ENCODE data around the gene APOBEC3H.

Gene APOBEC3H

GRCh38 chr22:39146256-39147101, 49.4 kb downstream of the APOBEC3H start:
- Histone ChIP-seq H3F3A (ENCODE audit: control insufficient read depth, insufficient read depth) (0 out of 2 replicates have a peak, but pooled peaks cover 8% of the 10 kb centered on the region), H3K36me3 (ENCODE audit: control insufficient read depth, low read length) (no peaks in the 10 kb centered on the region), H3K4me2 (ENCODE audit: low read length) (peak overlapping the region; percentile 91), H3K4me3 (ENCODE audit: low read length) (peak overlapping the region; percentile 84), H3K9me3 (ENCODE audit: control insufficient read depth, insufficient read depth, low read length) (no peaks in the 10 kb centered on the region), H3K9me2 (replicated peaks; ENCODE audit: control insufficient read depth, low read length) (no peaks in the 10 kb centered on the region), H3K79me2 (ENCODE audit: control insufficient read depth, low read length) (no peaks in the 10 kb centered on the region), H4K20me1 (ENCODE audit: control insufficient read depth, insufficient read depth, low read depth, low read length) (no peaks in the 10 kb centered on the region), H3K27ac (ENCODE audit: low read depth, low read length) (no peak overlapping the region), H3K27me3 (ENCODE audit: control insufficient read depth, low read length) (peaks cover 20% of the 10 kb centered on the region), H3K4me1 (ENCODE audit: control insufficient read depth, low read length) (peaks cover 42% of the 10 kb centered on the region)
- TF ChIP-seq CTCF (IDR thresholded peaks at IDR 0.05; ENCODE audit: low read depth, low read length, poor library complexity, severe bottlenecking), result no peak
- TF ChIP-seq EZH2phosphoT487 (IDR thresholded peaks at IDR 0.05; ENCODE audit: borderline replicate concordance, low read length), result no peak

GRCh38 chr22:39147335-39148025, 50.4 kb downstream of the APOBEC3H start:
- Histone ChIP-seq H3K36me3 (ENCODE audit: control insufficient read depth, low read length) (no peaks in the 10 kb centered on the region), H3K4me3 (ENCODE audit: low read length) (no peak overlapping the region), H3K27ac (ENCODE audit: low read depth, low read length) (no peak overlapping the region), H3K9me2 (replicated peaks; ENCODE audit: control insufficient read depth, low read length) (no peaks in the 10 kb centered on the region), H3K79me2 (ENCODE audit: control insufficient read depth, low read length) (no peaks in the 10 kb centered on the region), H4K20me1 (ENCODE audit: control insufficient read depth, insufficient read depth, low read depth, low read length) (no peaks in the 10 kb centered on the region), H3F3A (ENCODE audit: control insufficient read depth, insufficient read depth) (0 out of 2 replicates have a peak, but pooled peaks cover 8% of the 10 kb centered on the region), H3K9me3 (ENCODE audit: control insufficient read depth, insufficient read depth, low read length) (no peaks in the 10 kb centered on the region), H3K4me2 (ENCODE audit: low read length) (no peak overlapping the region), H3K4me1 (ENCODE audit: control insufficient read depth, low read length) (peaks cover 46% of the 10 kb centered on the region), H3K27me3 (ENCODE audit: control insufficient read depth, low read length) (peaks cover 20% of the 10 kb centered on the region)
- TF ChIP-seq EZH2phosphoT487 (IDR thresholded peaks at IDR 0.05; ENCODE audit: borderline replicate concordance, low read length) (no peak), CTCF (IDR thresholded peaks at IDR 0.05; ENCODE audit: low read depth, low read length, poor library complexity, severe bottlenecking) (no peak)

- no peaks in the 10 kb centered on the region for H3K79me2 ChIP-seq (ENCODE audit: control insufficient read depth, low read length)
- peak overlapping the region; percentile 50 for H3K4me2 ChIP-seq (ENCODE audit: low read length)
- H3K4me3 ChIP-seq (ENCODE audit: low read length), result 0 out of 2 replicates have a peak overlapping the region, but pooled peaks have one; percentile 16
These were observed 51.1 kb downstream of the APOBEC3H start for GRCh38 chr22:39148026-39148726.

More at GRCh38 chr22:39148026-39148726, 51.1 kb downstream of the APOBEC3H start:
- Histone ChIP-seq H3K27ac (ENCODE audit: low read depth, low read length) (no peak overlapping the region), H3K9me2 (replicated peaks; ENCODE audit: control insufficient read depth, low read length) (no peaks in the 10 kb centered on the region), H3K36me3 (ENCODE audit: control insufficient read depth, low read length) (no peaks in the 10 kb centered on the region), H3F3A (ENCODE audit: control insufficient read depth, insufficient read depth) (0 out of 2 replicates have a peak, but pooled peaks cover 8% of the 10 kb centered on the region), H3K27me3 (ENCODE audit: control insufficient read depth, low read length) (peaks cover 24% of the 10 kb centered on the region), H4K20me1 (ENCODE audit: control insufficient read depth, insufficient read depth, low read depth, low read length) (no peaks in the 10 kb centered on the region), H3K4me1 (ENCODE audit: control insufficient read depth, low read length) (peaks cover 51% of the 10 kb centered on the region), H3K9me3 (ENCODE audit: control insufficient read depth, insufficient read depth, low read length) (no peaks in the 10 kb centered on the region)
- TF ChIP-seq EZH2phosphoT487 (IDR thresholded peaks at IDR 0.05; ENCODE audit: borderline replicate concordance, low read length), result no peak
- no peak for TF ChIP-seq CTCF (IDR thresholded peaks at IDR 0.05; ENCODE audit: low read depth, low read length, poor library complexity, severe bottlenecking)
